Fibroblast of skin of left biceps (primary cell): ENCODE measurements around the gene VPS37C.
"Not testable (repeated sequence)": the region's sequence is repeated elsewhere in the genome, so short reads cannot be mapped to it uniquely, and the experiment has no call there.

Experiments
- DNase-seq, 2 experiments: peaks; one replicate each; pipeline ENCODE4 v3.0.0-alpha.2; 2013; ENCODE audit warnings: low read depth in 2 of 2

VPS37C gene

DNA sequence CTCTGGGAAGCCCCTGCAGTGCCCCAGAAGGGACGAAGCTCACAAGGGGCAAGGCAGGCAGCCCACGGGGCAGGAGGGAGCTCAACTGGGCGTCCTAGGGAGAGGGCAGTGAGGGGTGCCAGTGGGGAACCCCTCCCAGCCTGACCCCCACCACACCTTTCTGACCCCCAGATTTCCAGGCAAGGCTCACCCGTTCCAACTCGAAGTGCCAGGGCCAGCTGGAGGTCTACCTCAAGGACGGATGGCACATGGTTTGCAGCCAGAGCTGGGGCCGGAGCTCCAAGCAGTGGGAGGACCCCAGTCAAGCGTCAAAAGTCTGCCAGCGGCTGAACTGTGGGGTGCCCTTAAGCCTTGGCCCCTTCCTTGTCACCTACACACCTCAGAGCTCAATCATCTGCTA is 43.2 kb downstream of the VPS37C start:
- DNase-seq: no peak

DNA sequence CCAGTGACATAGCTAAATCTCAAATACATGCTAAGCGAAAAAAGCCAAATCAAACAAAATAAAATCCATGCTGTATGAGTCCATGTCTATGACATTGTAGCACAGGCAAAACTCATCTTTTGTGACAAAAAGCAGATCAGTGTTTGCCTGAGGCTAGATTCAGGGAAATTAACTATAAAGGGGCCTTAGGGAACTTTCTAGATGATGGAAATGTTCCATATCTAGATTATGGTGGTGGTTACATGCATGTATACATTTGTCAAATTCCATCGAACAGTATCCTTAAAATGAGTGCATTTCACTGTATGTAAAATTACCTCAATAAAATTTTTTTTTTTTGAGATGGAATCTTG is 44.1 kb downstream of the VPS37C start:
- DNase-seq: no peak

DNA sequence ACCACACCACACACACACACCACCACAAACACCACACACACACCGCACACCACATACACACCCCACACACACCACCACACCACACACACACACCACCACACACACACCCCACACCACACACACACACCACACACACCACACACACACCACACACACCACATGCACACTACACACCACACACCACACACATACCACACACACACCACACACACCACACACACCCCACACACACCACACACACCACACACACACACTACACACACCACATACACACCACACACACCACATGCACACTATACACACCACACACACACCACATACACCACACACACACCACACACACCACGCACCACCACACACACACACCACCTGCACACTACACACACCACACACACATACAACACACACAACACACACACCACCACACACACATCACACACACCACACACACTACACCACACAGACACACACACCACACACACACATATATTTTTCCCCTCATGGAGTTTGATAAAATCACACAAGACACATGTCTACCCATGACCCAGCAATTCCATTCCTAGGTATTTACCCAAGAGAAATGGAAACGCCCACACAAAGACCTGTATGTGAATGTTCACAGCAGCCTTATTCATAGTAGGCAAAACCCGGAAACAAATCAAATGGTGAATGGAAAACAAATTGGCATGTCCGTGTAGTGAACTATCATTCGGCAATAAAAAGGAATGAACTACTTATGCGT is 44.6 kb downstream of the VPS37C start:
- no peak for DNase-seq

DNA sequence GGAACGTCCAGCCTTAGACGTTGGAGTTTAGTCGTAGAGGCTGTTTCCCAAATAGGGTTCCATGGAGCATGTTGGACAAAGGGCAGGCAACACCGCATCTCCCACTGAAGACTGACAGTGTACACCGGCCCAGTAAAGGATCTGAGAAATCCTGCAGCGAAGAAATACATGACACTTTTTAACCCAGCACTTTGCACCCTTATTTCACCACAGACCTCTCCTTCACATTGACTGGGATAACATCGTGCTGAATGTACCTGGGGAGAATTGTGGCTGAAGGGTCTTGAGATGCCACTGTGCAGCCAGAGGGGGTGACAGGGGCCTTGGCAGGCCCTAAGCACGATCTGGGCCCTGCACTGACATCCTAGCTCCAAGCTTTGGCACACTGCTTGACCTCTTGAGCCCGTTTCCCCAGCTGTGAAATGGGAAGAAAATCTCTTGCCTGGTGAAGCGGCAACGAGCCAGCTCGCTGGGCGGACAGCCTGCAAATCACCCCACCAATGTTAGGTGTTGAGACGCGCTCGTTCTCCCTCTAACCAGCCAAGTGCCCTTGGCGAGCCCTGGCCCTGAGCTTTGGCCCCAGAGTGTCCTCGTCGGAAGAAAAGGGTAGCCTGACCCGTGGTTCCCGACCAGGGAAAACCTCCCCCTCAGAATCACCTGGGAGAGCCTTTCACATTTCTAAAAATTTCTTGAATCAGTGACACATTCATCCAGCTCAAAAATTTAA is 45.6 kb downstream of the VPS37C start:
- no peak for DNase-seq

DNA sequence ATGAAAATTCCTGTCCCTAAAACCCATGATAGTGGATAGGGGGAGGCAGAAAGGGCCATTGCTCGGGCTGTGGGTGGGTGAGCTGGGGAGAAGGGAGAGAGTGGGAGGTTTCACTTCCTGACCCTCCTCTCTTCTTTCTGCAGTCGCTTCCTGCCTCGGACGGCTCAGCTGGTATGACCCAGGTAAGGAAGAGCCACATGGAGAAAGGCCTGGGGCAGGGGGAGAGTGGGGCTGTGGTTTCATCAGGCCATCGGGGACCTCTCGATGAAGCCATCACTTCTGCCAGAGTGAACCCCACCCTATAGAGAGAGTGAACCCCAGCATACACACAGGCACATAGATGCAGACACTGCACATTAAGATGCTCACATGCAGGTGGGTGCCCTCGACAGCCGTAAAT is 46.3 kb downstream of the VPS37C start:
- DNase-seq: no peak

DNA sequence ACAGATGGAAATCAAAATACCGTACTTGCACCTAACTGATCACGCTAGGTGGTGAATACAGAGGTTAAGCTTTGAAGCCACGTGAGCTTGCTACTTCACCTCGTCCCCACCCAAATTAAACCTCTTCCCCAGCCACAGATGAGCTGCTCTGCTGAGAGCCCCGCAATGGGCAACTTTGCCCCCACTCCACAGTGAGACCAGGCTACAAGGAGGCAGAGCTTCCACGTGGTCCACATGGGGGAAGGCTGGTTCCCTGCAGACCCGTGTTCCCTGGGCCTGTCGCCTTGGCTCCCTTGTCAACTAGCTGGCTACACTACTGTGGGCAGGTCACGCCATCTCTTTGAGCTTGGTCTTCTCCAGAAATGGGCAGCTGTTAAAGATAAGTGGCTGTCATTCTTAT is 48.0 kb downstream of the VPS37C start:
- DNase-seq: no peak

DNA sequence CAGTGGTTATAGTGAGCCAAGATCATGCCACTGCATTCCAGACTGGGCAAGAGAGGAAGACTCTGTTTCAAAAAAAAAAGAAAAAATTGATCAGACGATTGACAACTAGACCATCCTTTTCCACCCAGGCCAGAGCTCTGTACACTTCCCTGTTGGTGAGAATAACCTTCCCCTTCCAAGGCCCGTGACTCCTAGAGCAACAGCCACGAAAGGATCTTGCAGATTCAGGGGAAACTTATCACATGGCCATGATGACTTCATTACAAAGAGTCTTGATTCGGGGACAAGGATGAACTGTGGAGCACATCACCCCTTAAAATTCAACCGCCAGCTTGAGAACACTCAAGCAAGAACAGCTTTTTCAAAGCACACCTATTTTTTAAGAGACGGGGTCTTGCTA is 48.7 kb downstream of the VPS37C start:
- no peak for DNase-seq

DNA sequence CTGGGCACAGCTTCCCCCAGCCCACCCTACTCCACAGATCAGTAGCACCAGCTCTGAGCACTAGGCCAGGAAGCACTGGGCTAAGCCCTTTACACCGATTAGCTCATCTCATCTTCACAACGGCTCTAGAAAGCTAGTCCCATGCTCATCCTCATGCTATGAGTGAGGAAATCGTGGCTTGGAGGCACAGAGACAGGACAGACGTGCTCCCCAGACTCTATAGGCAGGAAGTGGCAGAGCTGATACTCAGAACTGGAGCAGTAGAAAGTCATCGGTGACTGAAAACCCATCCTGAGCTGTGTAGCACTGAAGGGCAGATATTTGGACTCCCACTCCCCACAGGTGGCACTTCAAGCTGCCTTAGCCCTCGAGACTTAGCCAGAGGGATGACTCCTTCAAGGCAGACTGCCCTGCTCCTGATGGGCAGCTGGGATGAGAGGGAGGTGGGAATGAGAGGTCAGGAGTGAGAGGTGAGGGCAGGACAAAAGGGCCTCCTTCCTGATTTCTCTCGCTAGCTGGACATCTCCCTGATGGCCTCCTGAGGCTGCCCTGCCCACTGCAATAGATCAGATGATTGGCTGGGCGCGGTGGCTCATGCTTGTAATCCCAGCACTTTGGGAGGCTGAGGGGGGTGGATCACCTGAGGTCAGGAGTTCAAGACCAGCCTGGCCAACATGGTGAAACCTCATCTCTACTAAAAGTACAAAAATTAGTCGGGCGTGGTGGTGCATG is 49.3 kb downstream of the VPS37C start:
- DNase-seq: no peak

DNA sequence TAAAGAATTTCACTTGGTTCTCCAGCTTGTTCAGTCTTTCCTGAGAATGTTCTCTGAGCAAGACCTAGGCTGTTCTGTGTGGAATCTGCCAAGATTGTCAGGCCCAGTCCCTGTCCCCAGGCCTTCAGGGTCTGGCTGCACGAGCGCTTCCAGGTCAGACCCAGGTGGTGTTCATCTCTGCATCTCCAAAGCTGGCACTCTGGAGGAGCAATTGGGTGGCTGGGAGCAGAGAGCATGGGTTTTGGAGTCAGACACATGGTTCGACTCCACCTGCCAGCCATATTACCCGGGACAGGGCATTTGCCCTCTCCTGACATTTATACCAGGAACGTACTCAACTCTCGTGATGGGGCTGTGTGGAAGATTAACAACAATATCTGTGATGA is 50.2 kb downstream of the VPS37C start:
- DNase-seq: no peak

DNA sequence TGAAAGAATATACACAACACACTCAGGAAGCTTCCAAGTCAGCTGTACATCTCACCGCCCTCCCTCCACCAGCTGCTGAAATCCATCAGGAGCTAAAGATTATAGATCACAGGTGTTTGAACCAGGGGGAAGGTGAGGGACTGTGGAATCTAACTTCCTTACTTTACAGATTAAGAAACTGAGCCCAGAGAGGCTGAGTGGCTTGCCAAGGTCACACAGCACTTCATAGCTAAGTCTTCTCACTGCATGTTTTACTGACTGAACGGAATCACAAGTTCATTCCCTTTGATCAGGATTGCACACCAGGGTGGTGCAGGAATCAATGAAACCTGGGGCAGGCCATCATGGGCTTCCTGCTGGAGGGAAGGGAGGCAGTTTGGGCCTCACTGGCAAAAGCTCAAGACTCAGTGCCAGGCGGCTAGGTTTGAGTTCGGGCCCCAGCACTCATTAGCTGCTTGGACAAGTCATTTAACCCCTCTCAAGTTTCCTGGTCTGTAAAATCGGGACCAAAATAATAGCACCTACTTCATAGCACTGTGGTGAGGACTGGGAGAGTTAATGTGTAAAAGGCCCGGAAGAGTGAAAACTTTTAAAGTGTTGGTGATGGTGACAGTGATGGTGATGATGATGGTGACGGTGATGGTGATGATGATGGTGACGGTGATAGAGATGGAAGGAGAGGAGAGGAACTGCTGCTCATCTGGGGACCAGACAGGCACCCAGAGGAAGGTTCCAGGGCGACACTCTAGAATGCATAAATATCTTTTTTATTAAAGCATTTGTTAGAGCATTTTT is 50.8 kb downstream of the VPS37C start:
- no peak for DNase-seq

DNA sequence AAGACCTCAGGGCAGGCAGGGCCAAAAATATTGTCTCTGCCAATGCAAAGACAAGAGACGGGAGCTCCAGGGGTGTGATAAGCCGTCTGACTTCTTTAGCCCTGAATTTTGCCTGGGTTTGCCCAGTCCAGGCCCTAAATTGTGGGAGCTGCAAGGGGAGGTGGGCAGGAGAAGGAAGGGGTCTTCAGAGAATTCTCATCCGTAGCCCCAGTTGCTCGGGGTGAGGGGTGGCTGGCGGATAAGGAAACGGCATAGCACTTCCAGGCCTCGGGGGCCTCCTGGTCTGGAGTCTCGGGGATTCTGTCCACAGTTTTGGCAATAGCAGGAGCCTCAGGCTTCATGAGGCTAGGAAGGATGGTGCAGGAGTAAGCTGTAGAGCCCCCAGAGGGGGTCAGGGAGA is 51.6 kb downstream of the VPS37C start:
- DNase-seq: no peak

DNA sequence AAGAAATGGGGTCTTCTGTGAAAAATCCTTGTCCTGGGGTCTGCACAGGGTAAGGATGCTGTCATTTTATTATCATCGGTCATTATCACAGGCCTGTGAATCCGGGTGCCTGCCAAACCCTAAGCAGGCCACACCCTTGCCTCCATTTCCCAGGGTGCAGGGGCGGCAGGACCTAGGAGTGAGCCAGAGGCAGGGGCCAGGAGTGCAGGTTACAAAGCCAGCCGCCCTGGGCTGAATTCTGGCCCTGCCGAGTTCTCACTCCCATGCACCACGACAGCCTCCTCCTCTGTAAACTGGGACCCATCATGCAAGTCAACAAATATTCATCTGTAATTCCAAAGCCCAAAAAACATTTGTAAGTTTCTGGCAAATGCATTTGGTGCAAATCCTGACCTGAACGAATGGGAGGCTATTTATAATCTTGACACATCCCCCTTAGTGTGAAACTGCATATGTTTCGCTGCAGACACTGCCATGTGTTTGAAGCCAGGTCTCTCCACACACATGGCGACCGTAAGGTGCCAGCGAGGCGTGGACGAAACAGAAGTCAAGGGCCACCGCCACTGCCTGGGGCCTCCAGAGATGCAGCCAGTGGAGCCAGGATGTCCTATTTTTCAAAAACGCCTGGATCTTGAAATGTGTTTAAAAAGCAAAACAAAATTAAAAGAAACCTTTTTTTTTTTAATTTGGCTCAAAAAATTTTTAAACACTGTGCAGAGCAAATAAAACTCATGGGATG is 52.2 kb downstream of the VPS37C start:
- DNase-seq: no peak

DNA sequence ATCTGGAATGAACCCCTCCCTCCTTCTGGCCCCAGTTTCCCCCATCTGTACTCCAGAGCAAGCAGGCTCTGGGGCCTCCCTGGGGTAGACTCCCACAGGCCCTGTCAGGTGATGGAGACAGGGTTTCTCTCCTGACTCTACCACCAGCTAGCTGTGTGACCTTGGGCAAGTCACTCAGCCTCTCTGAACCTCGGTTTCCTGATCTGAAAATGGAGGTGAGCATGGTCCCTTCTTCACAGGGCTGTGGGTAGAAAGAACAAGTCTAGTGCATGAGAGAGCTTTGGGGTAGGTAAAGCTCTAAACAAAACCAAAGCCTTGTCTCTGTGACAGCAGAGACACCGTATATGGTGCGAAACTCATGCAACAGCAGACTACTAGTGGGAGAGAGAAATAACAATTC is 53.3 kb downstream of the VPS37C start:
- no peak for DNase-seq

DNA sequence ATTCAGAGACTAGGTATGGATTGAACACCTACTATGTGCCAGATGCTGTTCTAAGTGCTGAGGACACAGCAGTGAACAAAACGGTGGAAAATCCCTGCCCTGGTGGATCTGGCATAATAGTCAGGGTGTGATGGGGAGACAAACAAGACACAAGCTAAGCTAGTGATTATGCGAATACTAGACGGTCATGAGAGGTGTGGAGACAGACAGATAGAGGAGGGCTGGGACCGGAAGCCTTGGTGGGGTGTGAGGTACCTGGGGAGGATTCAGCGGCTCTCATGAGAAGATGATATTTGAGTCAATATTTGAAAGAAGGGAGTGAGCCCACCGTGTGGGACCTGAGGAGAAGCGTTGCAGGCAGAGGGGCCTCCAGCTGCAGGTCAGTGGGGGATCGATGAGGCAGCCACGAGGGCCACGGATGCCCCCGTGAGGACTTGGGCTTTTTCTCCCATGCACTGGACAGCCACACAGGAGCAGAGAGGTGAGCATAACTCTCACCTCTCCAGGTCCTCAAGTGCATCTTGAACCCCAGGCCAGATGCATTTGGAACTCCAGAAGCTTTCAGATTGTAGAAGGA is 54.2 kb downstream of the VPS37C start:
- DNase-seq: no peak

DNA sequence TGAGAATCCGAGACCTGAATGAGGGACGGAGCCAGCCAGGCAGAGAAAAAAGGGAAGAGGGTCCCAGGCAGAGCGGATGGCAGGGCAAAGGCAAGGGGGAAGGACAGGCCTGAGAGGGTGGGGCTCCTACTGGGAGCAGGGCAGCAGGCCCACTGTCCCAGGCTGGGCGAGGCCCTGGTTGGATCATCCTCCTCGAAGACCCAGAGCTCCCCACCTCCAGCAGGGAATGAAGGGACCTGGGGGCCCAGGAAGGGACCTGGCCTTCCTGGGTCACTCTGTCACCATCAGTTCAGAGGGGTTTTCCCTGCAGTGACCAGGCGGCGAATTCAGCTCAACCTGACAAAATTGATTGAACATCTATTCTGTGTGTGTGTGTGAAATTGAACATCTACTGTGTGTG is 54.9 kb downstream of the VPS37C start:
- DNase-seq: no peak

DNA sequence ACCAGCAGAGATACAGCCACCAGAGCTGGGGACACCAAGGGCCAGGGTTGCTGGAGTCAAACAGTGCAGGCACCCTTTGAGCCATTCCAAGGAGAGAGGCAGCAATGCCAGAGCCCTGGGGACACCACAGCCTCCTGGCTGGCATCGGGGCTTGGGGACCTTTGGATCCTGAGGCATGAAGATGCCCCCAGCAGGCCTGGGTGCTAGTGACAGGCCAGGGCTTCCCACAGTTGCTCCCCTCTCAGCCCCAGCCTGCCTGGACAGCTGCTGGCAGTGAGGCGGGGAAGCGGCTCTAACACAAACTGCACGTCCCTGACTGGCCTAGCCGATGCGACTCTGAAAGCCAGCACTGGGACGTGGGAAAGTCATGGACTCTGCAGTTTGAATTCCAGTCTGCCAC is 56.3 kb downstream of the VPS37C start:
- DNase-seq: no peak

DNA sequence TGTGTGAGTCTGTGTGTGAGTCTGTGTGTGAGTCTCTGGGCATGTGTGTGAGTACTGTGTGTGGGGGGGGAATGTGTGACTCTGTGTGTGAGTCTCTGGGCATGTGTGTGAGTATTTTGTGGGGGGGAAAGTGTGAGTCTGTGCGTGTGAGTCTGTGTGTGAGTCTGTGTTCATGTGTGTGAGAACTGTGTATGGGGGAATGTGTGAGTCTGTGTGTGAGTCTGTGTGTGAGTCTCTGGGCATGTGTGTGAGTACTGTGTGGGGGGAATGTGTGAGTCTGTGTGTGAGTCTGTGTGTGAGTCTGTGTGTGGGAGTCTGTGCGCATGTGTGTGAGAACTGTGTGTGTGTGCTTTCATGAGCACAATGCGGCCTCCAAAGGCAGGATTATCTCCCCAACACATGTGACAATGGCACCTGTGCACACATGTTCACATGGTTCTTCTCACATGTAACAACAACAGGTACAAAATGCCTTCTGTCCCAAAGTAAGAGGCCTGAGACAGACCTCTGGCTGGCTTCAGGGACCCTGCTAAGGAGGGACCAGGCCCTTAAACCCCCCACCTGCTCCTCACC is 57.3 kb downstream of the VPS37C start:
- no peak for DNase-seq

DNA sequence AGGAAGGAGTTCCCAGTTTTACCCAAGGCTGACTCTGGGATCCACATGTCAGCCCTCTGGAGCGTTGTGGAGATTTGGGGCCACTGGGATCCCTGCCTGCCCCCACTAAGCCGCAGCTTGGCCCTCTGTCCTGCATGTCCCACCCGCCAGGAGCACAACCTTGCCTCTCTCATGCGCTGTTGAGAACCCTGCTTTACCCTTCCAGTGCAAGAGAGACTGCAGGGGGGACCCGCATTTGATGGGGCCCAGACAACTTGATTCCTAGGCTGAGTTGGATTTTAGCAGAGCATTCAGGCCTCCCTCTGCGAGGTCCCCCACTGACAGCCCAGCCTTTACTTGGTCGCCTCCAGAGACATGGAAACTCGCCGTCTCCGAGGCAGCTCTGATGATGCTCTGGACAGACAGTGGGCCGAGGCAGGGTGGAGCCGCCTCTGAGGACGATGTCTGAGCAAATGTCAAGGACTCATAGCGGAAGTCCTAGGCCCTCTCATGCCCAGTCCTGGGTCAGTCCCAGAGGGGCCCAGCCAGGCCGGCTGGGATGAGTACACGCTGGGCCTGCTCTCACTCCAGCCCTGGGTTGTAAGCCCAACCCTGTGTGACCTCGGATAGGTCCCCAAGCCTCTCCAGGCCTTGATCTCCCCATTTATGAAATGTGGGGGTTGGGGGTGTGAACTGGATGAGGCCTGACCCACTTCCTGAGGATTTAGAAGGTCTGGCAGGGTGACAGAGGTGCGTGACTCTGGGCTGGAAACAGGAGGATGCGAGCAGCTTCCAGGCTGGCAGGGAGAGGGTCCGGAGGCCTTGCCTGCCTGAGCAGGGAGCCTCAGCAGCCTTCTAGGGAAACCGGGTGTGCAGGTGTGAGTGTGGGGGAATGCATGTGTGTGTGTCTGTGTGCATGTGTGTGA is 58.3 kb downstream of the VPS37C start:
- no peak for DNase-seq

DNA sequence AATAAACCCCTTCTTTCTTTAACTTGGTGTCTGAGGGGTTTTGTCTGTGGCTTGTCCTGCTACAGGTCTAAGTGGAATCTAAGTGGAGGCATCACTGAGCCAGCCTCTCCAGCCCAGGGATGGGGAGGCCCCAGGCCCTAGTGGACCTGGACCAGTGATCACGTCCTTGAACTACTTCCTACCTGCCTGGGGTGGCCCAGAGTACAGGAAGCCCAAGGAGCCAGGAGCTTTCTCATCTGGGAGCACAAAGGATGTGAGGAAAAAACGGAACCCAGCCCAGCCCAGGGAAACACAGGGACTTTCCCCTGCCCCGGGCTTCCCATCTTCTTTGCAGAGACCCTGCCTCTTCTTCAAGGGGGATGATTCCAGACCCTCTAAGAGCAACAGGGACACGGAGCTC is 62.4 kb downstream of the VPS37C start:
- no peak for DNase-seq

DNA sequence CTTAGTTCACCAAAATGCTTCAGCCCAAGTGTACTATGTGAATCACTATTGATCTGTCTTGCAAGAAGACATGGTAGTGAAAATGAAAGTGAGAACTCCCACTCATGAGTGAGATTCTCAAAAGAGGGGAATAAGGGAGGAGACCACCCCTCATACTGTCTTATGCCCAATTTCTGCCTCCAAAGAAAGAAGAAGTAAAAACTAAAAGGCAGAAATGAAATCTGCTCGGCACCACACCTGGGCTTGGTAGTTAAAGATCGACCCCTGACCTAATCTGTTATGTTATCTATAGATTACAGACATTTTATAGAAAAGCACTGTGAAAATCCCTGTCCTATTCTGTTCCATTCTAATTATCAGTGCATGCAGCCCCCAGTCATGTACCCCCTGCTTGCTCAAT is 63.0 kb downstream of the VPS37C start:
- not testable (repeated sequence) for DNase-seq
